HG03135 (cell line): ENCODE data around the gene HOXD10.

Experiments
- ATAC-seq: cut with Tn5 transposase; IDR thresholded peaks from one replicate; pipeline ENCODE4 v1.9.1; 2021; ENCODE audit warnings: mild to moderate bottlenecking, moderate library complexity; ENCODE audit not compliant: unreplicated experiment

HOXD10 gene

GRCh38 chr2:176115883-176116813 is at the start of gene HOXD10:
Gene HOXD10, plus strand, starts transcription at chr2:176116778. Its CDS starts 56 bp downstream, at chr2:176116834.
- no peak for ATAC-seq

DNA sequence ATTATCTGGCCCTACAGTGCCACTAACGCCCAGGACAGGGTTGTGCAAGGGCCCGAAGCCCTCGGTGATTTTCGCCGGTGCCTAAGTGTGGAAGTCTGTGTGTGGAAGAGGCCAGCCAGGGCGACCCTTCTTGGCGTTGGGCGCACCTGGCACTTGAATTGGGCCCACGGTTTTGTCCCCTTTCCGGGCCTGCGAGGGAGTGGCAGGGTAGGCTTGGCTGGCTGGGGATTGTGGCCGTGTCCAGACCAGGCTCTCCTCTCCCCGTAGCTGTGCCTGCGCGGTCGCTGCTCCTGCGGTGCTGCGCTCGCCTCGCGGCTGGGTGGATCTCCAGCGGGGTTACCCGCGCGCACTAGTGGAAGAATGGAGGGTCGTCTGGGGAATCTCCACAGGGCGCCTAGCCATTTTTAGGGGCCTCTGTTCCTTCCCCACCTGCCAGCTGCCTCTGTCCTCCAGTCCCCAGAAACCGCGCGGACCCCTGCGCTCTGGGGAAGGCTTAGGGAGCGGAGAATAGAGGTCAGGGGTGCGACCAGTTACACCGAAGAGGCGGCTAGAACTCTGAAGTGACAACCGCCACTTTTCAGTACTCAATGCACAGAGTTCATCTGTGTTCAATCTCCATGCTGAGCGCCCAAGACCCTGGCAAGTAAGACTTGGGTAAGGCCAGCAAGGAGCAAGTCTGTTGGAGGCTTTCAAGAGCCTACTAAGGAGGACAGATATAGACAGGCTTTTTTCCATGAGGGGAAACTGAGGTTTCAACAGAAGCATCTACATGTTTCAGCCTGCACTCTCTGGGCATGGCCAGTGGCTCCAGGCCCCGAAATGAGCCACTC is 48.8 kb upstream of the HOXD10 start:
- ATAC-seq, result no peak

GRCh38 chr2:176068419-176068832 is 48.2 kb upstream of the HOXD10 start:
- no peak for ATAC-seq

GRCh38 chr2:176071330-176072291 is 45.0 kb upstream of the HOXD10 start:
- no peak for ATAC-seq

GRCh38 chr2:176072292-176072669 is 44.3 kb upstream of the HOXD10 start:
- no peak for ATAC-seq

DNA sequence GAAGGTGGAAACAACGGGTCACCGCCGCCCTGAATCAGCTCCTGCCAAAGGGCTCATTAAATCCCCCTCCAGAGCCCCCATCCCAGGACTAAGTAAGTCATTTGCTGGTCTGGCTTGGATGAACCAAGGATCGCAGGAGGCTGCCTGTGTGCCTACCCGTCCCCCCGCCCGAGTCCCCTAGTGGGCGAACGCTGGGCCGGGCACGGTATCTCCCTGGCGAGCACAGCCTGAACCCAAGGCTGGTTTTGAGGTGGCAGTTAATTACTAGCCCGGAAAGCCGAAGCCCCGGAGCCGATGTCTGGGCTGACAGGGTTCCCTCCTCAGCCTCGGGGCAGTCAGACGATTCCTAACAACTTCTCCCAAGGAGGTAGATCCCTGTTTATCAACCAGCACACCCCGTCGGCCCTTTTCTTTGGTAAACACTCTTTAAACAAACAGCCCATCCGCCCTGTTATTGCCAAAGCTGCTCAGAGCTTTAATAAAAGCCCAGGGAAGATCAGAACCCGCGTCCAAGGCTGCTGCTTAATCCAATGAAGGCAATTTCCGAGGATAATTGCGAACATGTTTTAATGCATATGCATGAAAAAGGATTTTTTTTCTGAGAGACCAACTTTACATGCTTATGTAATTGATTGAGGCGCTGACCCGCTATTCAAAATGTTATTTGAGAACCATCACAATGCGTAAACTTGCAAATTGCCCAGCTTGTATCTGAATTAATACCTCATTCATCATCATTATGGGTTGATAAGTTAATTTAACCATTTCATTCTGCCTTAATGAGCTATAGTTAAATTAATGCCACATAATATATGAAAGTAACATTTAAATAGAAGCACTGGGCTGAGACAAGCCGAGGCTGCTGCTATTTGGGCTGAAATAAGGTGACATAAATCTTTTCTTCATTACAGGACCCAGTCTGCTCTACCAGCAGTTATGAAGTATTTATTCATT is 43.4 kb upstream of the HOXD10 start:
- no peak for ATAC-seq

DNA sequence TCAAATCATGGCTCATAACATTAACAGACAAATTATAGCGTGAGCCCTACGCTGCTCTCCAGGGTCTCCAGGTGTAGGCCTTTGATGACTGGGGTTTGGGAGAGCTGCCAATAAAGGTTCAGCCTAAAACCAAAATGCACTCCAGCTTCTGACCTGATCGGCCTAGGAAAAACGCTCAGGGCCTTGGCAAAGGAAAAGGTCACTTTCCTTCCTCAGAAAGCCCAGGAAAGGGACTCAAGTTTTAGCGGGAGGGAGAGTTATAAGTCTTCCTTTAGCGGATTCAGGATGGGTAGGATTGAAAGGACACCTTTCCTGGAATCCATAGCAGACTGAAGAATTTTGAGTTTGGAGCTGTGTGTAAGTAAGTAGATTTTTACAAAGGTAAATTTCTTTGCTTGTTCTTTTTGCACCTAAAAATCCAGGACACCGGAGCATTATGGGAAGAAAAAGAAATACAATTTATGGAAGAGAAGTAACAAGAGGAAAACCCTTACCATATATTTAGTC is 41.6 kb upstream of the HOXD10 start:
- ATAC-seq, result no peak

DNA sequence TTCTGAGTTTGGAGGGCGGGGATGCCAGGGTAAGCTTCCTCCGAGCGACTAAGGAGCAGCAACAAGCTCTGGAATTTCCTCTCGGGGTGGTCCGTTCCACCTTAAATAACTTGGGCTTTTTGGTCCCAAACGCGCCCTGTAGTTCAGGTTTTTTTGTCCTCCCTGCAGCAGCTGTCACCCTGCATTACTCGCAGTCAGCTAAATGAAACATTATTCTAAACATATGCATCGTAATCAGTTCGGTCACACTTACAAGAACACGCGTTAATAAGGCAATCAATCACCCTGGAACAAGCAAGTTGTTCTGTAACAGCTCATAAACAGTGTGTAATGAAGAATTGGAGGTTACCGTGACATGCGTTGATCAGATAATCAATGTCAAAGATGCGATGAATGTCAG is 41.1 kb upstream of the HOXD10 start:
- ATAC-seq, result no peak

- ATAC-seq, result no peak
These were observed 40.5 kb upstream of the HOXD10 start for GRCh38 chr2:176076063-176076462.

DNA sequence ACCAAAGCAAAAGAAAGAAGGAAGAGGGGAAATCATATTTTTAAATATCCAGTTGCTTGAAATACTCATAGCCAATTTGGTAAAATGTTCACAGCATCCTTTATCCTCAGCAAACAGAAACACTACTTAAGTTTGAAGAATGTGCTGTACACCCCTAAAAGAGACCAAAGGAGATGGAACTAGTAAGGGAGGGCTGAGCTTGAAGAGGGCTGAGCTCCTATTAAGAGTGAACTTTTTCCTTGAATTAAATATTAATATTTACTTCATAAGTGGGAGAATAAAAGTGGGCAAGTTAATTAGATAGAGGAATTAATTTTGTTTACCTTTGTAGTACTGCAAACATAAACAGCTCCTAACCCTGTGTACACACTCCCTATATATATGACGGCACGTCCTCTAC is 39.8 kb upstream of the HOXD10 start:
- ATAC-seq, result no peak

GRCh38 chr2:176078541-176079284 is 37.9 kb upstream of the HOXD10 start:
- ATAC-seq, result no peak

- ATAC-seq, result no peak
These were observed 37.2 kb upstream of the HOXD10 start for GRCh38 chr2:176079285-176079830.

- no peak for ATAC-seq
These were observed 36.6 kb upstream of the HOXD10 start for GRCh38 chr2:176079831-176080539.

GRCh38 chr2:176080540-176081375 is 35.8 kb upstream of the HOXD10 start:
- no peak for ATAC-seq

DNA sequence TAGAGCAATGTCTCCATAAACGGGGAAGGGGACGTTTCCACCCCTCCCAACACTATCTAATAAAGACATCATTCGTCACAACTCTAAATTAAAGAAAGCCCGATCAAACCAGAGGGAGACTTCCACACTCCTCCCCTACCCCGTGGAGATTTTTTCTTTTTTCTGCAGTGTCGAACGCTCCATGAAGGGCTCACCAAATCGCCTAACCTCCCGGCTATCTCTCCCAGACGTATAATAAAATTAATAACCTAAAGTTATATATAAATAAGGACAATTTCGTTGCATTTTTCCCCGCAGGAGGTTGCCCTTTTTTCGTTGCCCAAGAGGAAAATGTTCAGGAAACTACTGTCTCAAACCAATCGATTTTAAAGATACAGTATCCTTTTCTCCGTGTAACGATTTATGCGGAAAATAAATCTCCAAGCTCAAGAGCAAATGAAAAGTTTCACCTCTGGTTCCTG is 35.2 kb upstream of the HOXD10 start:
- ATAC-seq, result no peak

GRCh38 chr2:176081837-176082524 is 34.6 kb upstream of the HOXD10 start:
- ATAC-seq, result no peak
